PC-3 (cell line): ENCODE results near the gene C10orf143.

ENCODE experiments used
- EZH2 ChIP-seq: fragments of 300-600 bp; sonication (generic); IDR thresholded peaks from one replicate; pipeline ENCODE4 v1.6.1; 2017; ENCODE audit warnings: antibody characterized with exemption, mild to moderate bottlenecking, low read length; ENCODE audit not compliant: unreplicated experiment
- EZH2phosphoT487 ChIP-seq: fragments of 300-600 bp; sonication (generic); IDR thresholded peaks from 2 replicates; pipeline ENCODE4 v1.6.1; 2018; ENCODE audit warnings: mild to moderate bottlenecking, antibody characterized with exemption, low read length, borderline replicate concordance
- TF ChIP-seq, protein P1 (sequence below): fragments of 300-600 bp; sonication (generic); conservative IDR thresholded peaks from 2 replicates; pipeline ENCODE4 v1.5.1; 2017; ENCODE audit warnings: antibody characterized with exemption, low read depth, mild to moderate bottlenecking, low read length

DNA sequence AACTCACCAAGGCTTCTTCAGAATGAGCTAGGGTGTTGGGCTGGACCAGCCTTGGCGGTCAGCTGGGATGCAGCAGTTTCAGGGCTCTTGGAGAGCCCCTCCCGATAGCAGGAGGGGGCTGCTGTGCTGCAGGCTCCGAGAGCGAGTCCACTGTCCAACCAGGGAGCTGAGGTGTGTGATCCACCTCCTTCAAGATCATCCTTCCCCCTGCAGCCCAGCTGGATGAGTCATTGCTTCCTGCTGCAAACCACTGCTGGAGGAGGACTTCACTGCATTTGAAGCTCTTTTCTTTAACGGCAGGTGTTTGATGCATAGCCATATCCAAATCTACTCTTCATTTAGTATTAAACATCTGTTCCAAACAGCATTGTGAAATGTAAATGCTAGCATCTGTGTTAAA, 92.4 kb downstream of the C10orf143 start:
- TF ChIP-seq, protein P1, sequence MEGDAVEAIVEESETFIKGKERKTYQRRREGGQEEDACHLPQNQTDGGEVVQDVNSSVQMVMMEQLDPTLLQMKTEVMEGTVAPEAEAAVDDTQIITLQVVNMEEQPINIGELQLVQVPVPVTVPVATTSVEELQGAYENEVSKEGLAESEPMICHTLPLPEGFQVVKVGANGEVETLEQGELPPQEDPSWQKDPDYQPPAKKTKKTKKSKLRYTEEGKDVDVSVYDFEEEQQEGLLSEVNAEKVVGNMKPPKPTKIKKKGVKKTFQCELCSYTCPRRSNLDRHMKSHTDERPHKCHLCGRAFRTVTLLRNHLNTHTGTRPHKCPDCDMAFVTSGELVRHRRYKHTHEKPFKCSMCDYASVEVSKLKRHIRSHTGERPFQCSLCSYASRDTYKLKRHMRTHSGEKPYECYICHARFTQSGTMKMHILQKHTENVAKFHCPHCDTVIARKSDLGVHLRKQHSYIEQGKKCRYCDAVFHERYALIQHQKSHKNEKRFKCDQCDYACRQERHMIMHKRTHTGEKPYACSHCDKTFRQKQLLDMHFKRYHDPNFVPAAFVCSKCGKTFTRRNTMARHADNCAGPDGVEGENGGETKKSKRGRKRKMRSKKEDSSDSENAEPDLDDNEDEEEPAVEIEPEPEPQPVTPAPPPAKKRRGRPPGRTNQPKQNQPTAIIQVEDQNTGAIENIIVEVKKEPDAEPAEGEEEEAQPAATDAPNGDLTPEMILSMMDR = no peak
- TF ChIP-seq EZH2 (no peak), EZH2phosphoT487 (no peak)
